HG03175 (cell line): ENCODE results near the gene HOXD8.

ENCODE experiments used
- ATAC-seq: cut with Tn5 transposase; IDR thresholded peaks from one replicate; pipeline ENCODE4 v1.9.1; 2021; ENCODE audit warnings: mild to moderate bottlenecking, moderate library complexity; ENCODE audit not compliant: unreplicated experiment

The HOXD8 gene

DNA sequence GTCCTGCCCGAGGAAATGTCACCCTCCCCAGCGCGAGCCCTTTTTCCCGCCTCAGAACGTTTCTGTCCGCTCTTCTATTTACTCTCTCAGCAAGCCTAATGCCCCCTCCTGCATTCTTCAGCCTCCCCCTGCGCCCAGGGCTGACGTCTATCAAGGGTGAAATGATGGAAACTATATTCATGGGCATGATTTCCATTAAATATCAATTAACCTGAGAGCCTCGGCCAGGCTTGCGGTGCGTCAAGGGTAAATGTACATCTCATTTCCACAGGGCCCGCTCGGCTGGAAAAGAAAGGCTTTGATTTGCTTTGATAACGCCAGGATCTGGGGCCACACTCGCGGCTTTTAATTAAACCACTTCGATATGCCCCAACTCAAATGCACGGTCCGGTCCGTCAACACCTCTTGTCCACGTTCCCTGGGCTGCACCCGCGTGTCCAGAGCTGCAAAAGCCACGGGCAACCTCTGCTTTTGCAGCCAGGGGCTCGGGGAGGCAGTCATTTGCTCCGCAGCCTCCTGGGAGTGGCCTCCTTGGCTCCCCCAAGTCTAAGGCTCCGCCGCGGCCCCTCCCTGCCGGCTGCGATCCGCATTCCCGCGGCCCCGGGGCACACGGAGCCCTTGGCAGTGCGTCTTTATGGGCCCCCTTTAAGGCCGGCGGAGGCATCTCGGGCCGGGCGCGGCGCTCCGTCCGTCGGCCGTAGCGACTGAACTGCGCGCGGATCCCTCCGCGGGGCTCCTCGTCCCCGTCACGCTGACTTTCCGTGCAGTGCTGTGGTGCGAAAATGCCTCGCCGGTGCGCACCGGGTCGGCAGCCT, at the start of gene HOXD8:
HOXD8 (plus strand) TSS at position 724 of the 815 bp plus-strand sequence. CDS start 662 bp downstream, outside the sequence.
- ATAC-seq: no peak

GRCh38 chr2:176079831-176080539, 49.5 kb upstream of the HOXD8 start:
- no peak for ATAC-seq

- no peak for ATAC-seq
Measured at GRCh38 chr2:176080540-176081375, 48.7 kb upstream of the HOXD8 start.

DNA sequence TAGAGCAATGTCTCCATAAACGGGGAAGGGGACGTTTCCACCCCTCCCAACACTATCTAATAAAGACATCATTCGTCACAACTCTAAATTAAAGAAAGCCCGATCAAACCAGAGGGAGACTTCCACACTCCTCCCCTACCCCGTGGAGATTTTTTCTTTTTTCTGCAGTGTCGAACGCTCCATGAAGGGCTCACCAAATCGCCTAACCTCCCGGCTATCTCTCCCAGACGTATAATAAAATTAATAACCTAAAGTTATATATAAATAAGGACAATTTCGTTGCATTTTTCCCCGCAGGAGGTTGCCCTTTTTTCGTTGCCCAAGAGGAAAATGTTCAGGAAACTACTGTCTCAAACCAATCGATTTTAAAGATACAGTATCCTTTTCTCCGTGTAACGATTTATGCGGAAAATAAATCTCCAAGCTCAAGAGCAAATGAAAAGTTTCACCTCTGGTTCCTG, 48.1 kb upstream of the HOXD8 start:
- no peak for ATAC-seq

- ATAC-seq: no peak
Measured at GRCh38 chr2:176081837-176082524, 47.5 kb upstream of the HOXD8 start.

DNA sequence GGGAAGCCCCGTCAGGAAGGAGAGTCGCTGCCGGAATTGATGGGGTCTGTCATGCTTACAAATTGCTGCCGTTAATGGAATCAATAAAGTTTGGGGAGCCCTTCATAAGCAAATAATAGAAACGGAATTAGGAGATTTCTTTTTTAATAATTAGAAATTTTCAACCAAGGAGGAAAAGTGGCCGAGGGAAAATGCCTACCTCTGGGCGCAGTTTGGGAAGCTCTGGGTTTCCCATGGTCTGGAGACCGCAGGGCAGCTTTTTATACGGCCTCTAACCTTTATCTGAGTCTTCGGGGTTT, 47.0 kb upstream of the HOXD8 start:
- ATAC-seq: no peak

DNA sequence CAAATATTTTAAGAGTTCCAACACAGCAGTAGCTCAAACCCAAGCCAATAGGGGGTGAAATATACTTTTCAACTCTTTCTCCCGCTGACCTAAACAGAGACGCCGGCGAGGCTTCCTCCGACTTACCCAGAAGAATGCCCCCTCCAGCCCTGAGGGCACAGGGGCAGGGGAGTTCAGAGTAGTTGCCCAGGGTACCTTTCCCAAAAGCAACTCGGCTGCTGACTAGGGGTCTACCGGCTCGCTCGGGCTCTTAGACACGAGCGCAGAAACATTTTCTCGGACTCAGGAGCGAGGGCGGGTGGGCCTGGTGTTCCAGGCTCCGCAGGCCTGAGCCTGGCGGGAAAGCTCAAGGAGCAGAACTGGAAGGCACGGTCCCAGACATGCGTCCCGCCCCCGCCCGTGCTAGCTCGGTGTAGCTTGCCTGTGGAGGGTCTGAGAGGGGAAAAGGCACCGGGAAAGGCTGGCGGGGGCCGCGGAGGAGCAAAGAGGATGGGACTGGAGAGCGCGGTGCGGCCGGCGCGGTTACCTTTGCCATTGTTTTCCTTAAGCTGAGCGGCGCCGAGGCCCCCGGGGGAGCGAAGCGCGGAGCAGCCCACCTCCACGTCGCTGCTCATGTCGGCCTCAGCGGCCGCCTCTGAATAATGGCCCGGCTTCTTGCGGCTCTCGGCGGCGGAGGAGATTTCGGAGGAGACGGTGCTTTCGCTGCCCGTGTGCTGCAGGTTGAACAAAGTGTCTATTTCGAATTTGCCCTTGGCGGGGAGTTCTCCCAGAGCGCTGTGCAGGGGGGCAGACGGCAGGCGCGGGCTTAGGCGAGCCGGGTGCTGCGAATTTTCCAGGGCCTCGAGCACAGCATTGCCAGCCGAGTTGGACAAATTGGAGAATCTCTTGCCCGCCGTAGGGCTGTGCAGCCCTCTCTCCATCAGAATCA, 46.4 kb upstream of the HOXD8 start:
- ATAC-seq: no peak

DNA sequence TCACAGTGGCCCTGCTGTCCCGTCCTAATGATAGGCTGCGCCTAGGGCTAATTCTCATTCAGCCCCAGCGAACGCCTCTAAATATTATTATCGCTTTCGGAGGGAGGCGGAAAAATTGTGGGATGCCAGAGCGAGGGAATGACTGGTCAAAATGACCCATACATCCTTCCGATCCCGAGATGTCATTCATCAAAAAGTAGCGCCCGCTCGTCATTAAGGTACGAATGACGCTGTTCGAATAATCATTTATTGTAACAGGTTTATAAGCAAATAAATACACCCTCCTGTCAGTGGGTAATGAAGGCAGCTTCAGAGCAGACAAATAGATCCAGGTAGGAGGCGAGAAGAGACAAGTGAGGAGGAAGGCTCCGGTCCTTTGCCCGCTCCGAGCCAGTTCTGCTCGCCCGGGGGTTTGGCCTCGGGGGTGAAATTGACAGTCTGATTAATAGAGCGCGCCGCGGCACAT, 45.7 kb upstream of the HOXD8 start, which contains the start of gene EVX2:
EVX2 (minus strand) TSS at position 167 of the 466 bp plus-strand sequence. CDS start 186 bp downstream, outside the sequence.
- no peak for ATAC-seq

DNA sequence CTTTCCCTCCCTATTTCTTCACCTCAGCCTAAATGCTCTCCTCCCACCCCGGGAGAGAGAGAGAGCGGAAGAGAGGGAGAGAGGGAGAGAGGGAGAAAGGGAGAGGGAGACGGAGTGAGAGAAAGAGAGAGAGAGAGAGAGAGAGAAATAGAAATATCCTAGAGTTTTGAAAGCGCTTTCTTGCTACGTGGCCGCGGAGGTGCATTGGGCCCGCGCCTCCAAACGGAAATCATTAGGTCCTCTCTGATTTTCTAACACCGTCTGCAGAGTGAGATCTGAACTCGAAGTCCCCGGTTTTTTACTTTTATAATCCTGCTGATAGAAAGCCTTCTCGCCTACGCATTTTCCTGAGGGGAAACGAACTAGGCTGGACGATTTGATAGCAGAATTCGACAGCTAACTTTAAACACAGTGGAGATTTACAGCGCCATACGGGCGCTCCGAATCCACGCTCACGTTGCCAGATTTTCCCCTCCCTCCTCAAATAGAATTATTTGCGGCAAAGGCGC, 44.8 kb upstream of the HOXD8 start:
- ATAC-seq: no peak

DNA sequence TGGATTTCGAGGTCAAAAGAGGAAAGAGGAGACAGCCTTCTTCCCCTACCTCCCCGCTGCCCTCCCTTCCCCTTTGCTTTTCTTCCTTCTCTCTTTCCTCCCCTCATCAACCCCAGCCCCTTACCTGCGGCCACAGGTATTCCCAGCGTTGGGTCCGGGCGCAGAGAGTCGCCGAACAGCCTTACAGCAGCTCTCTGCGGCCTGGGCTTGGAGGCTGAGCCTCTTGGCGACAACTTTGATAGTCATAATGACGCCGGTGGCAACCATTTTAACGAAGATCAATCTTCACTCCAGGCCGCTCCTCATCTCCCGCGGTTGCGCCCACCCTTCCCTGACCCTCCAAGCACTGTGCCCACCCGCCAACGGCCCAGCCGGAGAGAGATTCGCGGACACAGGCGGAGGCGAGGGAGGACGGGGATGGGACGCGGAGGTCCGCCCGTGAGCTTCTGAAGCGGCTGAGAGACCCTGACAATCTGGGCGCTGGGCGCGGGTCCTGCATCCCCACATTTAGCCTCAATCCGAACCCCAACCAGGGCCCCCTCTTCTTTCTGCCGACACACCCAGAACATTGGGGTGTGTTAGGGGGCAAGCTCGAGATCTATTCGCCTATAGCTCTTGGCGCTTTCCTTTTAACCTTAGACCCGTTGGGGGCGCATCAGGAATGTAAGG, 44.3 kb upstream of the HOXD8 start:
- no peak for ATAC-seq

DNA sequence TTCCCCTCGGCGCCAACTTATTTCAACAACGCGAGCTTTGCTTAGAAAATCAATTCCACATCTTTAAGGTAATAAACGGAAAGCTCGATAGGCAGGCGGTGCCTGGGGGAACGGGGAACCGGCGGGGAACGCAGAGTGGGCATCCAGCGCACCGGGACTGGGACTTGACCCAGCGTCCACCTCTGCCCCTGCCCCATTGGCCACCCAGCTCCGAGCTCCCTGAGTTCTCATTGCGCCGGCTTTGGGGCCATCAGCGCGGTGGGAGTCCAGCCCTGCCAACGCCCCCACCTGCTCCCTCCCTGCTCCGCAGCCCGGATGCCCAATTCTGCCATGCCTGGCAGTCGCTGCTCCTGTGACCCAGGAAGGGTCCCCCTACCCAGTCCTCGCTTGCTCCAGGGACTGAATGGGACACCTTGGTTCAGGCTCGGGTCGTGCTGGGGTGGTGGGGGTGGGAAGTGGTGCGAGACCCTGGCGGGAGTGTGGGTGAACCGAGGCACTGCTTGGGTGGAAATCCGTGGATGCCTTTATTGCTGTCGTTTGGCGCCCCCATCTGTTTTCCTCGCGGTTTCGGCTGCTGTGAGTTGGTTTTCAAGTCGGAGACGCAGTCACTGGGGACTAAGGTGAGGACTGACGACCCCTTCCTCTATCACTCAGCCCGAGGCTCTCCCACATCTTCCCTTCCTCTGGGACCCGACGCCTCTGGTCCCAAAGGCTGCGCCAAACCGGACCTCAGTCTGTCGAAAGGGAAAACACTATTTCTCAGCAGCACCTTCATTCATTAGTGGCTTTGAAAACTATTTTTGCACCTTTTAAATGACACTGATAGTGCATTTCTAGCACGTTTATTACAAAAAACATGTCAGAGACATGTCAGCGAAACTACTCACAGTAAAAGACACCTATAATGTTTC, 43.4 kb upstream of the HOXD8 start:
- no peak for ATAC-seq

DNA sequence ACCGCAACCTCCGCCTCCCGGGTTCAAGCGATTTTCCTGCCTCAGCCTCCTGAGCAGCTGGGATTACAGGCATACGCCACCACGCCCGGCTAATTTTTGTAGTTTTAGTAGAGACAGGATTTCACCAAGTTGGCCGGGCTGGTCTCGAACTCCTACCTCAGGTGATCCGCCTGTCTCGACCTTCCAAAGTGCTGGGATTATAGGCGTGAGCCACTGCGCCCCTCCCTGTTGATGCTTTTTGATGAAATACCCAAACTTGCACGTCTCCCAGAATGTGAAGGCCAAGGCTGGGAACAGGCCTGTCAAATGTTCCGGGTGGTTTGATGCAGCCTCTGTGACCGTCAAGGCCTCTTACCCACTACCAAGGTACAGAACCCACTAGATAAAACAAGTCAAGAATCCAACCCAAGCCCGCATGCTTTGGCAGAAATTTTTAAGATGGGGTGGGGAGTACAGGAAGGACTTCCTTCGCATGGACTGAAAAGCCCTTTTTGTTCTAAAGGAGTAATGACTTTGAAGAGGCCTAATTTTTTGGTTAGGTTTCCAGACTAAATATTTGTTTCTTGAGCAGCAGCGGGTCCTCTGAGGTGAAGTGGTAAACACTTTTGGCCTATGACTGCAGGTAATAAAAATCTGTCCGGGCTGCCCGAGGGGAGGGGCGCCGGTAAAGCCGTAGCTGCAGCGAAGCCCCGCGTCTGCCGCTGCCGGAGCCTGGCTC, 42.0 kb upstream of the HOXD8 start:
- no peak for ATAC-seq

DNA sequence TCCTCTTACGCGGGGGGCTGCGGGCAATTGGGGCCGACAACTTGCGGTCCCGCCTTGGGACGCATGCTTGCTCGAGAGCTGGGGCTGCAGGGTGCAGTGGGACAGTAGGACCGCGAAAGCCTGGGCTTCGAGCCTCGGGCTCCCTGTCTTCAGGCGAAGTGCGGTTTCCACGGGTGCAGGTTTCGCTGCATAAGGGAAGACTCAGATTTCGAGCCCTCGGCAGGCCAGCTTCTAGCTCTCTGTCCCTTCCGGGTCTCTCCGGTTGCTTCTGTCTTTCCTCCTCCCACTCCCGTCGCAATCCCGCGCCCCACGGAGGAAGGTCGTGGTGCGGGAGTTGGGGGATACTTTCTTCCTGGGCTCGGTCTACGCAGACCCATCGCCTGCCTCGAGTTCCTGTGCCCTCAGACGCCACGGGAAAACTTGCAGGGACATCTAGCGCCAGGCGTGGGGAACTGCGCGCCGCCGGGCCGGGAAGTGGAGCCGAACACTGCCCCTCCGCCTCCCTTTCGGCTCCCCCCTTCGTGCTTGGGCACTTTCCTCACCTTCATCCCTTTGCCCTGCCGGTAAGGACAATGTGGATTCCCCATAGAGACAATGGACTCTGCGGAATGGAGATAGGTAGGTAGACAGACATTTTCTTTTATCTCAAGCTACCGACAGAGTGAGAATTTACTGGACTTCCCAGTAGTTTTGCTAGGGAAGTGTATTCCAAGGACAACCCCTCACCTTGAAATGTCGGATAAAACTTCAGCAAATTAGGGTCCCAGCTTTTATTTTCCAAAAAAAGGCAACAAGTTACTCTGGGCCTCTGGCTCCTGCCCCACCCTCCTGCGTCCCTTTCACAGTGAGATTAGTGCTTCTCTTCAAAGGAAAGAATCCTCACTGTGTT, 41.2 kb upstream of the HOXD8 start:
- ATAC-seq: no peak

DNA sequence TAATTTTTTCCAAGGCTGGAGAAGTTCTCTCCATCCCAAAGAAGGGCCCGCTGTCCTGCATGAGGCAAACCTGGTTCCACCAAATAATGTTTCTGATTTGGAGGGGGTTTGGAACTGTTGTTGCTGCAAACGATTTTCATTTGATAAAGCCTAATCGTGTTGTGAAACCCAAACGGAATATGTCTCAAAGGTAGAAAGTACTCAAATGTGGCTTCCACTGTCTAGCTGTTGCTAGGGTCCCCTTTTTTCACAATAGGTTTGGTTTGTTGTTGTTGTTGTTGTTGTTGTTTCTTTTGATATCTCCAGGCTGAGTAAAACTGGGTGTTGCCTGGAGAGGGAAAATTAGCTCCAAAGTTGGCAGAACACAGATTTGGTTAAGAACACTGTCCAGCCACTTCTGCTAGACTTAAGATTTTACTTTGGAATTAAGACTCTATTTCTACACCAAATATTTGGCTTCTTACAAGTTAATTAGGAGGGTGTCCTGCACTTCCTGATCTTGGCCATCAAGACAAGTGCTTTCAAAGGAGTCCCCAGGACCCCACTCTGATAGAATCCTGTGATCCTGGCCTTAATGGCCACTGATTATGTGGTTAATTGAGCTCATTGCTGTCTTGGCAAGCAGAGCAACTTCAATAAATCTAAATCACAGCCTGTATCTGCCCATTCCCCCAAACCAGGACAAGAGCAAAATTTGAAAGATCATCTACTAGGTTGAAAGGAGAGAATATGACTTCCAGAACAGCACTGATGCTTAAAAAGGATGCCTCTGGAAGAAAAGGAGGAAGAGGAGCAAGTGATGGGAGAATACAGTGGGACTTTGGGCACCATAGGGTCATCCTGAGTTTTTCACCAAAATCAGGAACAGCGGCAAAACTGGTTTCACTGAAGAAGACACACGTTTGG, 40.3 kb upstream of the HOXD8 start:
- ATAC-seq: no peak

DNA sequence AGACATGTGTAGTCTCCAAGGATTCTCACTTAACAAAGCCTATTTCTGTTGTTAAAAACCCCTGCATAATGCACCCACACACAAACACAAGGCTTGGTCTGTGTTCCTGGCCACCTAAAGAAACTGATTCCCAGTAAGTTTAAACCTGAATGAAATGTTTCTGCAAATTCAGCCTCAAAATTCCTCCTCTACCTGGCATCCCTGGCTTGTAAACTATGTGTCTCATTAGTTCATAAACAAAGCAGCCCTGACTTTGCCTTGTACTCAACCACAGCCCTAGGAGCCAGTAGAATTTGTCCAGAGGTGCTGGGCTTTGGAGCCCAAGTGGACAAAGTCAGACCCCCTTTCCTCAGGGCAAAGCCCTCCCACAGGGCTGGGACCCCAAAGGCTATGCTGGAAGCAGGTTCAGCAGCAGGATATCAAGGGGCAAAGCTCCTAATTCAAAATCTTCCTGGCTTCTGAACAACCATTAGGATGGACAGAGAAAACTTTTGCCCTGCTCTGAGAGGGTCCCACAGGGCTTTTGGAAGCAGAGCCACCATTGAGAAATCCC, 39.6 kb upstream of the HOXD8 start:
- ATAC-seq: no peak
